Endothelial cell of umbilical vein (primary cell): Measurements from ENCODE around the gene TRPC1.

ENCODE experiments used
- CTCF ChIP-seq, 2 donors: IDR thresholded peaks; 1 replicate in 1 of 2; 2 replicates in 1 of 2; pipeline ENCODE4 v1.5.1; 2011; ENCODE audit warnings: low read length in 2 of 2, mild to moderate bottlenecking in 2 of 2, moderate library complexity in 2 of 2, control low read depth in 1 of 2, inconsistent platforms in 1 of 2, low read depth in 1 of 2; ENCODE audit not compliant: insufficient read depth in 1 of 2; ENCODE audit errors: extremely low read depth in 1 of 2
- GATA2 ChIP-seq: IDR thresholded peaks from 2 replicates; pipeline ENCODE4 v1.7.0; 2011; ENCODE audit warnings: low read depth, mild to moderate bottlenecking, moderate library complexity, mixed read lengths, low read length; ENCODE audit not compliant: insufficient read length, insufficient read depth
- JUN ChIP-seq: IDR thresholded peaks from 2 replicates; pipeline ENCODE4 v1.6.1; 2011; ENCODE audit warnings: borderline replicate concordance, low read depth; ENCODE audit not compliant: insufficient read length, insufficient read depth
- MYC ChIP-seq: IDR thresholded peaks from one replicate; pipeline ENCODE4 v1.6.1; 2011; ENCODE audit warnings: mild to moderate bottlenecking, low read depth, low read length
- POLR2A ChIP-seq: IDR thresholded peaks from 2 replicates; pipeline ENCODE4 v1.6.1; 2012; ENCODE audit warnings: low read depth, mild to moderate bottlenecking, control low read depth, low read length
- POLR2AphosphoS5 ChIP-seq: IDR thresholded peaks from 2 replicates; pipeline ENCODE4 v1.6.1; 2012; ENCODE audit warnings: low read depth, mild to moderate bottlenecking, control low read depth, low read length, moderate library complexity; ENCODE audit not compliant: insufficient read depth
- TF ChIP-seq, protein P1 (sequence below): IDR thresholded peaks from 2 replicates; pipeline ENCODE4 v1.6.1; 2011; ENCODE audit not compliant: insufficient read depth, insufficient read length

- TF ChIP-seq MYC (no peak), JUN (no peak), GATA2 (no peak), CTCF (IDR thresholded peaks at IDR 0.05; ENCODE audit: extremely low read depth in 1 of 2, insufficient read depth in 1 of 2, low read depth in 1 of 2, low read length in 2 of 2) (no peak), POLR2AphosphoS5 (no peak), POLR2A (no peak)
- TF ChIP-seq, protein P1, sequence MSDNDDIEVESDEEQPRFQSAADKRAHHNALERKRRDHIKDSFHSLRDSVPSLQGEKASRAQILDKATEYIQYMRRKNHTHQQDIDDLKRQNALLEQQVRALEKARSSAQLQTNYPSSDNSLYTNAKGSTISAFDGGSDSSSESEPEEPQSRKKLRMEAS, result no peak
Observed at GRCh38 chr3:142849148-142849547, 125.3 kb downstream of the TRPC1 start.
